HEK293 (cell line): Measurements from ENCODE around the gene HMGXB3.

Experiments used
- CTCF ChIA-PET: fragments of 350-600 bp; formaldehyde crosslinking; extraction: SDS; loops from one replicate; lab custom pipeline; 2021; ENCODE audit warnings: antibody characterized with exemption; lab: Yijun Ruan, JAX
- POLR2A ChIA-PET: fragments of 300-600 bp; formaldehyde crosslinking; extraction: SDS; loops from one replicate; lab custom pipeline; 2020; ENCODE audit warnings: antibody characterized with exemption, inconsistent platforms; lab: Yijun Ruan, JAX
- H3K27ac ChIP-seq: fragments of 200-500 bp; sonication (Bioruptor generic); 2 replicates; pipeline ENCODE4 v1.5.1; 2014; ENCODE audit warnings: low read depth, low read length, control low read depth, inconsistent platforms; ENCODE audit errors: extremely low read depth
- H3K36me3 ChIP-seq, 2 experiments: fragments of 200-500 bp in 1 of 2; sonication (Bioruptor generic) in 1 of 2; 1 replicate in 1 of 2; 2 replicates in 1 of 2; pipeline ENCODE4 v1.5.1; 2014 to 2017; ENCODE audit warnings: inconsistent platforms in 2 of 2, low read length in 2 of 2; ENCODE audit not compliant: control insufficient read depth in 2 of 2, insufficient read depth in 1 of 2
- H3K4me1 ChIP-seq: fragments of 200-500 bp; sonication (Bioruptor generic); 2 replicates; pipeline ENCODE4 v1.5.1; 2014; ENCODE audit warnings: mild to moderate bottlenecking, low read length, inconsistent platforms; ENCODE audit not compliant: control insufficient read depth, insufficient read depth
- H3K4me3 ChIP-seq: 2 replicates; pipeline ENCODE4 v1.5.1; 2011; ENCODE audit warnings: low read depth, mild to moderate bottlenecking, control low read depth, low read length, moderate library complexity
- H3K9me3 ChIP-seq: fragments of 200-500 bp; sonication (Bioruptor generic); 2 replicates; pipeline ENCODE4 v1.5.1; 2014; ENCODE audit warnings: low read depth, low read length, inconsistent platforms; ENCODE audit not compliant: control insufficient read depth, insufficient read depth
- CTCF ChIP-seq: fragments of 450-650 bp; formaldehyde crosslinking; IDR thresholded peaks from 2 replicates; pipeline ENCODE4 v1.5.1; 2016; ENCODE audit warnings: missing biosample characterization, missing genetic modification characterization
- GLIS1 ChIP-seq: fragments of 450-650 bp; formaldehyde crosslinking; IDR thresholded peaks from 2 replicates; pipeline ENCODE4 v1.5.1; 2016; ENCODE audit warnings: missing biosample characterization, missing genetic modification characterization
- KLF8 ChIP-seq: fragments of 450-650 bp; formaldehyde crosslinking; IDR thresholded peaks from 2 replicates; pipeline ENCODE4 v1.5.1; 2016; ENCODE audit warnings: missing biosample characterization, missing genetic modification characterization
- OVOL3 ChIP-seq: fragments of 450-650 bp; formaldehyde crosslinking; IDR thresholded peaks from 2 replicates; pipeline ENCODE4 v1.5.1; 2016; ENCODE audit warnings: missing biosample characterization, missing genetic modification characterization
- ZBTB10 ChIP-seq: fragments of 450-650 bp; formaldehyde crosslinking; IDR thresholded peaks from 2 replicates; pipeline ENCODE4 v1.5.1; 2016; ENCODE audit warnings: missing biosample characterization, missing genetic modification characterization
- ZBTB21 ChIP-seq: fragments of 450-650 bp; formaldehyde crosslinking; IDR thresholded peaks from 2 replicates; pipeline ENCODE4 v1.5.1; 2017; ENCODE audit warnings: missing biosample characterization, missing genetic modification characterization
- ZBTB7A ChIP-seq: fragments of 450-650 bp; formaldehyde crosslinking; IDR thresholded peaks from 2 replicates; pipeline ENCODE4 v1.5.1; 2016; ENCODE audit warnings: low read depth, missing biosample characterization, missing genetic modification characterization
- ZFP37 ChIP-seq: fragments of 450-650 bp; formaldehyde crosslinking; IDR thresholded peaks from 2 replicates; pipeline ENCODE4 v1.5.1; 2016; ENCODE audit warnings: missing biosample characterization, missing genetic modification characterization
- ZNF10 ChIP-seq: fragments of 450-650 bp; formaldehyde crosslinking; IDR thresholded peaks from 2 replicates; pipeline ENCODE4 v1.5.1; 2017; ENCODE audit warnings: missing biosample characterization, missing genetic modification characterization
- ZNF112 ChIP-seq: fragments of 450-650 bp; formaldehyde crosslinking; IDR thresholded peaks from 2 replicates; pipeline ENCODE4 v1.5.0; 2017; ENCODE audit warnings: missing biosample characterization, missing genetic modification characterization
- ZNF155 ChIP-seq: fragments of 450-650 bp; formaldehyde crosslinking; IDR thresholded peaks from 2 replicates; pipeline ENCODE4 v1.5.1; 2016; ENCODE audit warnings: missing biosample characterization, missing genetic modification characterization
- ZNF19 ChIP-seq: fragments of 450-650 bp; formaldehyde crosslinking; IDR thresholded peaks from 2 replicates; pipeline ENCODE4; 2016; ENCODE audit warnings: missing biosample characterization, missing genetic modification characterization, low read depth
- ZNF311 ChIP-seq: fragments of 450-650 bp; formaldehyde crosslinking; IDR thresholded peaks from 2 replicates; pipeline ENCODE4 v1.5.1; 2017; ENCODE audit warnings: missing biosample characterization, missing genetic modification characterization, borderline replicate concordance
- ZNF398 ChIP-seq: fragments of 450-650 bp; formaldehyde crosslinking; IDR thresholded peaks from 2 replicates; pipeline ENCODE4 v1.5.1; 2017; ENCODE audit warnings: missing biosample characterization, missing genetic modification characterization
- ZNF433 ChIP-seq: fragments of 450-650 bp; formaldehyde crosslinking; IDR thresholded peaks from 2 replicates; pipeline ENCODE4 v1.5.1; 2016; ENCODE audit warnings: missing biosample characterization, missing genetic modification characterization, low read depth
- ZNF473 ChIP-seq: fragments of 450-650 bp; formaldehyde crosslinking; IDR thresholded peaks from 2 replicates; pipeline ENCODE4 v1.5.1; 2017; ENCODE audit warnings: missing biosample characterization, missing genetic modification characterization
- ZNF513 ChIP-seq: fragments of 450-650 bp; IDR thresholded peaks from 2 replicates; pipeline ENCODE4 v1.5.1; 2018; ENCODE audit warnings: missing biosample characterization, missing genetic modification characterization
- ZNF514 ChIP-seq: fragments of 450-650 bp; formaldehyde crosslinking; IDR thresholded peaks from 2 replicates; pipeline ENCODE4 v1.5.1; 2016; ENCODE audit warnings: missing biosample characterization, missing genetic modification characterization
- ZNF548 ChIP-seq: fragments of 450-650 bp; formaldehyde crosslinking; IDR thresholded peaks from 2 replicates; pipeline ENCODE4 v1.5.1; 2016; ENCODE audit warnings: missing biosample characterization, missing genetic modification characterization
- ZNF549 ChIP-seq: fragments of 450-650 bp; IDR thresholded peaks from 2 replicates; pipeline ENCODE4 v1.5.1; 2018; ENCODE audit warnings: missing biosample characterization, missing genetic modification characterization, mild to moderate bottlenecking, inconsistent platforms, moderate library complexity
- ZNF623 ChIP-seq: fragments of 450-650 bp; formaldehyde crosslinking; IDR thresholded peaks from 2 replicates; pipeline ENCODE4 v1.5.1; 2016; ENCODE audit warnings: missing biosample characterization, missing genetic modification characterization
- ZNF626 ChIP-seq: fragments of 450-650 bp; sonication (Bioruptor Pico); formaldehyde crosslinking; IDR thresholded peaks from 2 replicates; pipeline ENCODE4 v1.5.1; 2018; ENCODE audit warnings: missing biosample characterization, missing genetic modification characterization, inconsistent platforms
- ZNF768 ChIP-seq: fragments of 450-650 bp; formaldehyde crosslinking; IDR thresholded peaks from 2 replicates; pipeline ENCODE4 v1.5.1; 2018; ENCODE audit warnings: missing biosample characterization, mild to moderate bottlenecking, missing genetic modification characterization
- ZNF843 ChIP-seq: fragments of 450-650 bp; formaldehyde crosslinking; IDR thresholded peaks from 2 replicates; pipeline ENCODE4 v1.5.1; 2016; ENCODE audit warnings: missing biosample characterization, missing genetic modification characterization

Gene HMGXB3

GRCh38 chr5:150038547-150038946, 38.0 kb downstream of the HMGXB3 start (continued):
- no peak for TF ChIP-seq CTCF (tag by site-specific recombination)
- TF ChIP-seq, all 188 proteins: peak for 2

- no peaks in the 10 kb centered on the region for H3K4me1 ChIP-seq
- H3K36me3 ChIP-seq = peaks cover 62 to 92% of the 10 kb centered on the region in 2 experiments
- TF ChIP-seq KLF8 (no peak), ZNF549 (no peak), ZNF626 (no peak), GLIS1 (no peak)
- TF ChIP-seq, all 188 proteins: peak for 0
- CTCF ChIA-PET = interaction anchor here (0.7 to 1.0 kb wide), 2 partner anchors 13 to 1122 kb away, joined by 3 read pairs; no protein-coding TSS in a partner anchor
- Histone ChIP-seq H3K4me3 (no peak overlapping the region), H3K9me3 (no peaks in the 10 kb centered on the region), H3K27ac (no peak overlapping the region)
- POLR2A ChIA-PET = no interaction called here
These were observed 41.9 kb downstream of the HMGXB3 start for GRCh38 chr5:150042459-150042858.

GRCh38 chr5:150043657-150044328, 43.3 kb downstream of the HMGXB3 start:
- Histone ChIP-seq H3K36me3 (peaks cover 60 to 92% of the 10 kb centered on the region in 2 experiments), H3K4me3 (no peak overlapping the region)
- TF ChIP-seq ZNF155 (tag by site-specific recombination) (no peak), ZNF112 (no peak), ZNF10 (tag by site-specific recombination) (no peak), ZFP37 (tag by site-specific recombination) (no peak), ZNF768 (no peak), ZNF19 (no peak), ZNF473 (no peak), ZNF514 (tag by site-specific recombination) (no peak), ZBTB7A (tag by site-specific recombination) (no peak), ZNF843 (no peak), ZNF623 (no peak), ZNF513 (tag by site-specific recombination) (no peak), ZBTB21 (tag by site-specific recombination) (no peak), ZNF311 (no peak), ZNF433 (tag by site-specific recombination) (no peak), ZNF398 (tag by site-specific recombination) (no peak), OVOL3 (tag by site-specific recombination) (no peak), ZNF548 (tag by site-specific recombination) (no peak), ZBTB10 (tag by site-specific recombination) (no peak)
- TF ChIP-seq, all 188 proteins: peak for 0
- H3K9me3 ChIP-seq = no peaks in the 10 kb centered on the region
- CTCF ChIA-PET = interaction anchor here (0.8 kb wide), 1 partner anchor 9 kb away, joined by 4 read pairs; no protein-coding TSS in a partner anchor
- H3K27ac ChIP-seq = no peak overlapping the region
- POLR2A ChIA-PET = no interaction called here
- no peaks in the 10 kb centered on the region for H3K4me1 ChIP-seq
